CD14-positive monocyte (primary cell): ENCODE data around the gene GPLD1. TPM values are rescaled to one million over a fixed set of nuclear protein-coding genes. Genes with fewer than 3 reads are reported as not detected.

Experiments
- DNase-seq, 3 donors: peaks; one replicate each; pipeline ENCODE4 v3.0.0-alpha.2; 2011 to 2022
- H2AFZ ChIP-seq: 2 replicates; pipeline ENCODE4 v1.6.0; 2012; ENCODE audit warnings: mild to moderate bottlenecking, low read depth, low read length, inconsistent platforms; ENCODE audit not compliant: insufficient read depth, poor library complexity, severe bottlenecking
- H3K27ac ChIP-seq, 2 donors: 1 replicate in 1 of 2; 2 replicates in 1 of 2; pipeline ENCODE4 v1.5.1; 2012 to 2013; ENCODE audit warnings: low read length in 2 of 2, control low read depth in 1 of 2, inconsistent platforms in 1 of 2, low read depth in 1 of 2, mild to moderate bottlenecking in 1 of 2
- H3K27me3 ChIP-seq, 2 donors: one replicate each; pipeline versions ENCODE4 v1.6.0 to v1.6.1; 2011 to 2013; ENCODE audit warnings: low read length in 2 of 2; ENCODE audit not compliant: control insufficient read depth in 2 of 2, insufficient read depth in 2 of 2
- H3K36me3 ChIP-seq, 2 donors: replicated peaks in 1 of 2; 1 replicate in 1 of 2; 2 replicates in 1 of 2; pipeline versions ENCODE4 v1.5.1 to v1.6.1; 2012 to 2013; ENCODE audit warnings: low read length in 2 of 2, control low read depth in 1 of 2, inconsistent platforms in 1 of 2, mild to moderate bottlenecking in 1 of 2; ENCODE audit not compliant: insufficient read depth in 2 of 2, control insufficient read depth in 1 of 2
- H3K4me1 ChIP-seq, 2 donors: 1 replicate in 1 of 2; 2 replicates in 1 of 2; pipeline versions ENCODE4 v1.5.1 to v1.6.1; 2012 to 2013; ENCODE audit warnings: low read length in 2 of 2, control low read depth in 1 of 2, inconsistent platforms in 1 of 2, mild to moderate bottlenecking in 1 of 2, moderate library complexity in 1 of 2; ENCODE audit not compliant: insufficient read depth in 2 of 2, control insufficient read depth in 1 of 2
- H3K4me2 ChIP-seq: replicated peaks from 2 replicates; pipeline ENCODE3; 2012; ENCODE audit warnings: low read length, moderate library complexity, mild to moderate bottlenecking; ENCODE audit not compliant: poor library complexity, severe bottlenecking; ENCODE audit errors: extremely low read depth
- H3K4me3 ChIP-seq, 3 experiments: fragments of 200-600 bp in 1 of 3; sonication (generic) in 1 of 3; replicated peaks in 1 of 3; 1 replicate in 2 of 3; 2 replicates in 1 of 3; pipeline ENCODE4 v1.5.1; 2011 to 2013; ENCODE audit warnings: low read length in 3 of 3, mild to moderate bottlenecking in 3 of 3, control low read depth in 2 of 3, low read depth in 2 of 3, inconsistent platforms in 1 of 3, moderate library complexity in 1 of 3
- H3K79me2 ChIP-seq: 2 replicates; pipeline ENCODE4 v1.6.0; 2012; ENCODE audit warnings: mild to moderate bottlenecking, control low read depth, inconsistent platforms, low read length, moderate library complexity; ENCODE audit not compliant: insufficient read depth
- H3K9ac ChIP-seq: 2 replicates; pipeline ENCODE4 v1.6.0; 2017; ENCODE audit warnings: low read length, mild to moderate bottlenecking; ENCODE audit not compliant: insufficient read depth, poor library complexity, severe bottlenecking
- H3K9me3 ChIP-seq, 2 donors: replicated peaks in 1 of 2; 1 replicate in 1 of 2; 2 replicates in 1 of 2; pipeline versions ENCODE4 v1.5.1 to v1.6.1; 2012 to 2013; ENCODE audit warnings: low read length in 2 of 2, control low read depth in 1 of 2; ENCODE audit not compliant: control insufficient read depth in 1 of 2, insufficient read depth in 1 of 2
- H4K20me1 ChIP-seq: 2 replicates; pipeline ENCODE4 v1.6.0; 2012; ENCODE audit warnings: mild to moderate bottlenecking, low read length, control low read depth, moderate library complexity; ENCODE audit not compliant: insufficient read depth
- H3K27ac Mint-ChIP-seq, 7 donors: one replicate each; pipeline ENCODE4 v1.8.0; 2020; ENCODE audit warnings: mild to moderate bottlenecking in 7 of 7, mixed read lengths in 7 of 7, moderate library complexity in 6 of 7, inconsistent platforms in 2 of 7
- H3K27me3 Mint-ChIP-seq, 3 donors: one replicate each; pipeline ENCODE4 v1.8.0; 2021 to 2022; ENCODE audit warnings: low read depth in 3 of 3, mild to moderate bottlenecking in 3 of 3, mixed read lengths in 3 of 3, moderate library complexity in 3 of 3, inconsistent platforms in 1 of 3
- H3K36me3 Mint-ChIP-seq, 2 donors: one replicate each; pipeline ENCODE4 v1.8.0; 2020; ENCODE audit warnings: mixed read lengths in 2 of 2, inconsistent platforms in 1 of 2, mild to moderate bottlenecking in 1 of 2
- H3K4me1 Mint-ChIP-seq: one replicate; pipeline ENCODE4 v1.8.0; 2020; ENCODE audit warnings: mild to moderate bottlenecking, mixed read lengths
- H3K4me3 Mint-ChIP-seq, 2 donors: one replicate each; pipeline ENCODE4 v1.8.0; 2020; ENCODE audit warnings: mild to moderate bottlenecking in 2 of 2, mixed read lengths in 2 of 2, moderate library complexity in 1 of 2
- H3K9me3 Mint-ChIP-seq, 7 donors: one replicate each; pipeline ENCODE4 v1.8.0; 2020 to 2022; ENCODE audit warnings: mixed read lengths in 7 of 7, mild to moderate bottlenecking in 6 of 7, moderate library complexity in 6 of 7, inconsistent platforms in 2 of 7
- WGBS: methylation state at CpG from one replicate; pipeline ENCODE4 v1.1.5; 2013; ENCODE audit warnings: missing lambda C conversion rate; ENCODE audit not compliant: insufficient coverage; 5-methylcytosine and 5-hydroxymethylcytosine counted together
- intact Hi-C, 2 donors: fragments of 100-400 bp; cut with micrococcal nuclease; formaldehyde crosslinking; loops; one replicate each; pipeline versions ENCODE4 v1.15.0 to v1.15.1; 2023
- polyA plus RNA-seq, 3 donors: library from polyadenylated mRNA; depleted of rRNA in 1 of 3; unstranded in 2 of 3; stranded (reverse) in 1 of 3; fragments of 300-500 nt in 2 of 3; fragments of >200 nt in 1 of 3; fragmentation: Illumina TruSeq in 2 of 3; gene quantifications; 1 replicate in 2 of 3; 2 replicates in 1 of 3; pipeline ENCODE4 v1.2.3, GENCODE V29; 2012 to 2021
- TF ChIP-seq, protein P1 (sequence below): fragments of 200-600 bp; IDR thresholded peaks from one replicate; pipeline ENCODE4 v1.8.0; 2022; ENCODE audit warnings: antibody characterized with exemption, mild to moderate bottlenecking

Gene GPLD1
- polyA plus RNA-seq, 3 donors: not detected

DNA sequence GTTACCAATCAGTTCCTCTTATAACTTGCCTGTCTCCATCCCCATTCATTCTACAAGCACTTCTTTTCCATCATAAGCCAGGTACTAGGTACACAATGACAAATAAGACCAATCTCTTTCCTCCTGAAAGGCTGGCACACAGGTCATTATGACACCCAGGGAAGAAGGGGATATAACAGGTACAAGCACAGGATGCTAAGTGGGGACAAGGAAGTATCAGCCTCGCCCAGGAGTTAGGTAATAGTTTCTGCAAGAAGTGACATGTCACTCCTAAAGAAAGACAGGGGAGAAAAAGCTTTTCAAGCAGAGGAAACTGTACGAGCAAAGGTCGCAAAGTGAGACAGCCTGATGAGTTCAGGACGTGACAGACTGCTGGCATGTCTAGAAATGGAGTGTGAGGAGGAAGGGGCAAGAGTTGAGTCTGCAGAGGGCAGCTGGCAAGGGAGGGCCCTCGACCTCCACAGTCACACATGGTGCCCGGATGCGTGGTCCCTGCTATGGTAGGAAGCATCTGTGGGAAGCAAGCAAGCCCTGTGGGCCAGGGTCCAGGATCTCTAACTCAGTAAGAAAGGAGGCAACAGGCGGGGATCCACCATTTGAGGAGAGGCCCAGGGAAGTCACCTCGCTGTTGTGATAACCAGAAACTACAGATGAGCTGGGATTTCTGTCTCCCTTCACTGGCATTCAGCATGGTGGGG lies 40.4 kb downstream of the GPLD1 start:
- H3K9me3 Mint-ChIP-seq: no peaks in the 10 kb centered on the region
- 83% methylated on average over 9 of the region's 9 CpGs for WGBS

DNA sequence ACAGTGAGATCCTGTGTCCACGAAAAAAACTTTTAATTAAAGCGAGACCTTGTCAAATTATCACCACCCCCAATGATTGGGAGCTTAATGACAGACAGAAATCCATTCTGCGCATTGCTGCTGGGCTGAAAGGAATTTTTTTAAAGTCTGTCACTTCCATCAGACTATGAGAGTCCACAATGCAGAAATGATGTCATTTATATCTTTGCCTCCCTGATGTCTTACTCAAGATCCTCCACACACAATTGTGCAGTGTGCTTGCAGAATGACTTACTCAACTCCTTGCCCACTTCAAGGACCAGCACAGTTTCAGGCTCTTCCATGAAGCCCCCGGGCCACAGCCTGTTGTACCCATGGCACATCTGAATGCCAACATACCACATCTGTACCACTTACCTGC lies 41.0 kb downstream of the GPLD1 start:
- Mint-ChIP-seq H3K4me3 (no peak overlapping the region), H3K27me3 (no peaks in the 10 kb centered on the region), H3K36me3 (no peaks in the 10 kb centered on the region), H3K9me3 (no peaks in the 10 kb centered on the region), H3K27ac (no peak overlapping the region), H3K4me1 (peaks cover 5% of the 10 kb centered on the region)
- H3K27ac ChIP-seq: no peak overlapping the region
- H3K27me3 ChIP-seq: no peaks in the 10 kb centered on the region
- no peak overlapping the region for H3K4me3 ChIP-seq
- no peaks in the 10 kb centered on the region for H3K79me2 ChIP-seq
- no peaks in the 10 kb centered on the region for H3K4me1 ChIP-seq
- no peaks in the 10 kb centered on the region for H3K36me3 ChIP-seq
- intact Hi-C loops: no loop called here
- TF ChIP-seq, protein P1, sequence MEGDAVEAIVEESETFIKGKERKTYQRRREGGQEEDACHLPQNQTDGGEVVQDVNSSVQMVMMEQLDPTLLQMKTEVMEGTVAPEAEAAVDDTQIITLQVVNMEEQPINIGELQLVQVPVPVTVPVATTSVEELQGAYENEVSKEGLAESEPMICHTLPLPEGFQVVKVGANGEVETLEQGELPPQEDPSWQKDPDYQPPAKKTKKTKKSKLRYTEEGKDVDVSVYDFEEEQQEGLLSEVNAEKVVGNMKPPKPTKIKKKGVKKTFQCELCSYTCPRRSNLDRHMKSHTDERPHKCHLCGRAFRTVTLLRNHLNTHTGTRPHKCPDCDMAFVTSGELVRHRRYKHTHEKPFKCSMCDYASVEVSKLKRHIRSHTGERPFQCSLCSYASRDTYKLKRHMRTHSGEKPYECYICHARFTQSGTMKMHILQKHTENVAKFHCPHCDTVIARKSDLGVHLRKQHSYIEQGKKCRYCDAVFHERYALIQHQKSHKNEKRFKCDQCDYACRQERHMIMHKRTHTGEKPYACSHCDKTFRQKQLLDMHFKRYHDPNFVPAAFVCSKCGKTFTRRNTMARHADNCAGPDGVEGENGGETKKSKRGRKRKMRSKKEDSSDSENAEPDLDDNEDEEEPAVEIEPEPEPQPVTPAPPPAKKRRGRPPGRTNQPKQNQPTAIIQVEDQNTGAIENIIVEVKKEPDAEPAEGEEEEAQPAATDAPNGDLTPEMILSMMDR: no peak
- no peaks in the 10 kb centered on the region for H3K9me3 ChIP-seq
- no peak for DNase-seq
- H3K4me2 ChIP-seq: no peak overlapping the region
- H3K9ac ChIP-seq: no peak overlapping the region
- H4K20me1 ChIP-seq: no peaks in the 10 kb centered on the region
- H2AFZ ChIP-seq: no peak overlapping the region
- 44% methylated on average over 2 of the region's 4 CpGs for WGBS

More for the DNA sequence above, 40.4 kb downstream of the GPLD1 start:
- no peaks in the 10 kb centered on the region for H3K36me3 ChIP-seq
- no peaks in the 10 kb centered on the region for H3K4me1 ChIP-seq
- TF ChIP-seq, protein P1: no peak
- H3K9ac ChIP-seq: no peak overlapping the region
- Mint-ChIP-seq H3K4me3 (no peak overlapping the region), H3K4me1 (peaks cover 5% of the 10 kb centered on the region), H3K27me3 (no peaks in the 10 kb centered on the region), H3K36me3 (no peaks in the 10 kb centered on the region), H3K27ac (peak overlapping the region in 2 of 7 donors; percentile 6 to 16)
- H3K4me2 ChIP-seq: no peak overlapping the region
- H3K9me3 ChIP-seq: no peaks in the 10 kb centered on the region
- H4K20me1 ChIP-seq: no peaks in the 10 kb centered on the region
- no peak for DNase-seq
- intact Hi-C loops: no loop called here
- H3K79me2 ChIP-seq: no peaks in the 10 kb centered on the region
- no peaks in the 10 kb centered on the region for H3K27me3 ChIP-seq
- H3K27ac ChIP-seq: no peak overlapping the region
- no peak overlapping the region for H2AFZ ChIP-seq
- no peak overlapping the region for H3K4me3 ChIP-seq
